HepG2 (cell line): ENCODE data around the gene RBM45. TPM values are rescaled to one million over a fixed set of nuclear protein-coding genes. Genes with fewer than 3 reads are reported as not detected.

Experiments used
- ATAC-seq: fragments of 200-7000 bp; cut with Tn5 transposase; 3 replicates; pipeline ENCODE4 v1.9.1; 2020; ENCODE audit warnings: mild to moderate bottlenecking, moderate library complexity
- BruUV-seq: library from RNA; stranded (reverse); fragments of 400-500 nt; replicated peaks from 2 replicates; lab custom pipeline; 2021; lab: Mats Ljungman, UMichigan
- CTCF ChIA-PET: fragments of 300-600 bp; formaldehyde crosslinking; extraction: SDS; loops from one replicate; lab custom pipeline; 2021; ENCODE audit warnings: low total read pairs, inconsistent platforms, low intra/inter-chr PET ratio; lab: Yijun Ruan, JAX
- POLR2A ChIA-PET: fragments of 350-600 bp; sonication (Branson Sonifier 250); formaldehyde crosslinking; loops from one replicate; lab custom pipeline; 2020; ENCODE audit warnings: antibody characterized with exemption, inconsistent platforms; lab: Yijun Ruan, JAX
- DNase-seq: peaks from one replicate; pipeline ENCODE4 v3.0.0-alpha.2; 2015; ENCODE audit warnings: low spot score
- FAIRE-seq: peaks from 3 replicates; lab custom pipeline; 2011; peaks lifted over from hg19 to GRCh38; lab: Jason Lieb, UNC
- H2AFZ ChIP-seq: one replicate; pipeline ENCODE4 v1.6.1; 2011; ENCODE audit warnings: low read length, inconsistent platforms
- H3K27ac ChIP-seq: fragments of 300-600 bp; 3 replicates; pipeline ENCODE4 v1.8.0; 2011; ENCODE audit warnings: mixed run types, mild to moderate bottlenecking, mixed read lengths, low read length, inconsistent platforms; ENCODE audit not compliant: insufficient read depth; ENCODE audit errors: extremely low read length
- H3K27me3 ChIP-seq, 2 experiments: fragments of 200-600 bp in 1 of 2; 2 replicates in 1 of 2; 3 replicates in 1 of 2; pipeline versions ENCODE4 v1.6.0 to v1.8.0; 2011; ENCODE audit warnings: low read length in 2 of 2, mild to moderate bottlenecking in 2 of 2, moderate library complexity in 2 of 2, inconsistent platforms in 1 of 2; ENCODE audit not compliant: insufficient read depth in 2 of 2, control insufficient read depth in 1 of 2
- H3K36me3 ChIP-seq, 2 experiments: fragments of 200-600 bp in 1 of 2; replicated peaks in 1 of 2; 2 replicates in 1 of 2; 3 replicates in 1 of 2; pipeline versions ENCODE4 v1.5.1 to v1.8.0; 2011; ENCODE audit warnings: low read length in 2 of 2, inconsistent platforms in 1 of 2; ENCODE audit not compliant: insufficient read depth in 2 of 2, control insufficient read depth in 1 of 2
- H3K4me1 ChIP-seq: 2 replicates; pipeline ENCODE4 v1.5.1; 2012; ENCODE audit warnings: low read length, inconsistent platforms; ENCODE audit not compliant: insufficient read depth
- H3K4me2 ChIP-seq: 2 replicates; pipeline ENCODE4 v1.6.0; 2011; ENCODE audit warnings: low read depth, low read length, inconsistent platforms
- H3K4me3 ChIP-seq, 3 experiments: fragments of 200-600 bp in 1 of 3; sonication (generic), shearing (Covaris generic) in 1 of 3; replicated peaks in 1 of 3; 2 replicates each; pipeline ENCODE4 v1.5.1; 2011 to 2016; ENCODE audit warnings: low read length in 3 of 3, inconsistent platforms in 2 of 3, low read depth in 2 of 3, mild to moderate bottlenecking in 2 of 3, control low read depth in 1 of 3, mixed read lengths in 1 of 3; ENCODE audit not compliant: insufficient read depth in 1 of 3
- H3K79me2 ChIP-seq: one replicate; pipeline ENCODE4 v1.6.1; 2011; ENCODE audit warnings: low read length, inconsistent platforms; ENCODE audit not compliant: insufficient read depth
- H3K9ac ChIP-seq: 2 replicates; pipeline ENCODE4 v1.6.0; 2011; ENCODE audit warnings: mild to moderate bottlenecking, low read depth, low read length, inconsistent platforms; ENCODE audit not compliant: insufficient read depth
- H3K9me3 ChIP-seq: 2 replicates; pipeline ENCODE4 v1.5.1; 2012; ENCODE audit warnings: mild to moderate bottlenecking, low read length
- H4K20me1 ChIP-seq: 2 replicates; pipeline ENCODE4 v1.6.0; 2011; ENCODE audit warnings: inconsistent platforms, mild to moderate bottlenecking, low read length, moderate library complexity; ENCODE audit not compliant: insufficient read depth
- CBX1 ChIP-seq: IDR thresholded peaks from one replicate; pipeline ENCODE4 v1.6.1; 2016; ENCODE audit warnings: antibody characterized with exemption, low read depth
- FOSL1 ChIP-seq: sonication (generic); formaldehyde crosslinking; IDR thresholded peaks from 2 replicates; pipeline ENCODE4 v1.9.0; 2021; ENCODE audit warnings: missing genetic modification reagents, borderline replicate concordance
- IKZF1 ChIP-seq: fragments of 450-650 bp; IDR thresholded peaks from 2 replicates; pipeline ENCODE4 v1.7.1; 2016
- ISX ChIP-seq: sonication (generic); formaldehyde crosslinking; conservative IDR thresholded peaks from 2 replicates; pipeline ENCODE4 v1.5.0; 2020; ENCODE audit warnings: missing genetic modification reagents
- ZBTB34 ChIP-seq: sonication (generic); formaldehyde crosslinking; IDR thresholded peaks from 2 replicates; pipeline ENCODE4 v1.8.0; 2022; ENCODE audit warnings: mild to moderate bottlenecking, missing genetic modification reagents
- ZNF713 ChIP-seq: sonication (generic); formaldehyde crosslinking; IDR thresholded peaks from 2 replicates; pipeline ENCODE4 v1.4.0; 2020; ENCODE audit warnings: mild to moderate bottlenecking, missing genetic modification reagents
- in situ Hi-C: cut with HindIII; loops from 2 replicates; pipeline ENCODE4 v1.10.0; 2017; ENCODE audit warnings: low pct_unique_long_range_greater_than_20kb; ENCODE audit not compliant: extremely low pct_ligation_motif_present
- intact Hi-C: fragments of 100-400 bp; cut with micrococcal nuclease; formaldehyde crosslinking; loops from one replicate; pipeline ENCODE4 v1.10.0; 2022; ENCODE audit not compliant: unreplicated experiment
- polyA plus RNA-seq, 8 experiments: library from polyadenylated mRNA; depleted of rRNA in 3 of 8; stranded (reverse) in 7 of 8; unstranded in 1 of 8; fragments of >200 nt; fragmentation: Illumina TruSeq in 4 of 8; extraction: Trizol in 4 of 8; gene quantifications; 2 replicates each; pipeline versions ENCODE4 v1.2.1 to v1.2.3, GENCODE V29; 2011 to 2016; ENCODE audit warnings: low read depth in 4 of 8, missing spikeins in 1 of 8, mixed read lengths in 1 of 8; ENCODE audit not compliant: insufficient read depth in 1 of 8
- total RNA-seq, 5 experiments: library from RNA; depleted of rRNA; stranded (reverse); fragments of >200 nt; fragmentation: Illumina TruSeq; extraction: Trizol; gene quantifications; 2 replicates each; pipeline ENCODE4 v1.2.3, GENCODE V29; 2016; ENCODE audit warnings: low read depth in 1 of 5
- TF ChIP-seq, protein P1 (sequence below): sonication (generic); formaldehyde crosslinking; conservative IDR thresholded peaks from 2 replicates; pipeline ENCODE4 v1.4.0; 2020; ENCODE audit warnings: missing genetic modification reagents
- TF ChIP-seq, protein P2 (sequence below): IDR thresholded peaks from 2 replicates; pipeline ENCODE4 v1.6.1; 2016; ENCODE audit warnings: low read depth, missing genetic modification reagents, missing compliant biosample characterization
- TF ChIP-seq, protein P3 (sequence below): sonication (generic); formaldehyde crosslinking; IDR thresholded peaks from 2 replicates; pipeline ENCODE4 v1.8.1; 2022; ENCODE audit warnings: mild to moderate bottlenecking, missing genetic modification reagents

Gene RBM45
- total and polyA plus RNA-seq, 2 of the 13 experiments (the other 11 are each of a cell fraction or from before 2014, with no cell fraction given) = 5.7 to 25.2 TPM

DNA sequence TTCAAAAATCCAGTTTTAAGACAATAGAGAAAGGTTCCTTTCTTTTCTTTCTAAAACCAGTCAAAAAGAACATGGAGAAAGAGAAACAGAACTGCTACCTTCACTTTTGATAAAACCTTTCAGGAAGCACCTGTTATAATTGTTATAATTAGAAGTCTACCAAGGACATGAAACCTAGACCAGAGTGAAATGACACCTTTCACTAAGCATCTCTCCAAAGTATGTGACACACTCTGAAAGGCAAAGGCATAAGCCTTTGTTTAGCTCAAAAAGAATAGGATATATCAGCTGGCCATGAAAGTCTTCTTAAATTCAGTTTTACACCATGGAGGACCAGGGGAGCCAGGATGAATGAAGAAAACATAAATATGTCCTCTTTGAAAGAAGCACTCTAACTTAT, 18.8 kb upstream of the RBM45 start:
- in situ Hi-C loops (no loop called here), intact Hi-C loops (no loop called here)
- no peak overlapping the region for H3K27ac ChIP-seq
- H3K9ac ChIP-seq = no peak overlapping the region
- no peak for FAIRE-seq
- TF ChIP-seq CBX1 (no peak), FOSL1 (CRISPR knock-in tag) (no peak), ZBTB34 (no peak), ISX (CRISPR knock-in tag) (no peak), IKZF1 (no peak), ZNF713 (CRISPR knock-in tag) (no peak)
- TF ChIP-seq, protein P1, sequence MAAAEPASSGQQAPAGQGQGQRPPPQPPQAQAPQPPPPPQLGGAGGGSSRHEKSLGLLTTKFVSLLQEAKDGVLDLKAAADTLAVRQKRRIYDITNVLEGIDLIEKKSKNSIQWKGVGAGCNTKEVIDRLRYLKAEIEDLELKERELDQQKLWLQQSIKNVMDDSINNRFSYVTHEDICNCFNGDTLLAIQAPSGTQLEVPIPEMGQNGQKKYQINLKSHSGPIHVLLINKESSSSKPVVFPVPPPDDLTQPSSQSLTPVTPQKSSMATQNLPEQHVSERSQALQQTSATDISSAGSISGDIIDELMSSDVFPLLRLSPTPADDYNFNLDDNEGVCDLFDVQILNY (CRISPR knock-in tag) = no peak
- TF ChIP-seq, protein P2, sequence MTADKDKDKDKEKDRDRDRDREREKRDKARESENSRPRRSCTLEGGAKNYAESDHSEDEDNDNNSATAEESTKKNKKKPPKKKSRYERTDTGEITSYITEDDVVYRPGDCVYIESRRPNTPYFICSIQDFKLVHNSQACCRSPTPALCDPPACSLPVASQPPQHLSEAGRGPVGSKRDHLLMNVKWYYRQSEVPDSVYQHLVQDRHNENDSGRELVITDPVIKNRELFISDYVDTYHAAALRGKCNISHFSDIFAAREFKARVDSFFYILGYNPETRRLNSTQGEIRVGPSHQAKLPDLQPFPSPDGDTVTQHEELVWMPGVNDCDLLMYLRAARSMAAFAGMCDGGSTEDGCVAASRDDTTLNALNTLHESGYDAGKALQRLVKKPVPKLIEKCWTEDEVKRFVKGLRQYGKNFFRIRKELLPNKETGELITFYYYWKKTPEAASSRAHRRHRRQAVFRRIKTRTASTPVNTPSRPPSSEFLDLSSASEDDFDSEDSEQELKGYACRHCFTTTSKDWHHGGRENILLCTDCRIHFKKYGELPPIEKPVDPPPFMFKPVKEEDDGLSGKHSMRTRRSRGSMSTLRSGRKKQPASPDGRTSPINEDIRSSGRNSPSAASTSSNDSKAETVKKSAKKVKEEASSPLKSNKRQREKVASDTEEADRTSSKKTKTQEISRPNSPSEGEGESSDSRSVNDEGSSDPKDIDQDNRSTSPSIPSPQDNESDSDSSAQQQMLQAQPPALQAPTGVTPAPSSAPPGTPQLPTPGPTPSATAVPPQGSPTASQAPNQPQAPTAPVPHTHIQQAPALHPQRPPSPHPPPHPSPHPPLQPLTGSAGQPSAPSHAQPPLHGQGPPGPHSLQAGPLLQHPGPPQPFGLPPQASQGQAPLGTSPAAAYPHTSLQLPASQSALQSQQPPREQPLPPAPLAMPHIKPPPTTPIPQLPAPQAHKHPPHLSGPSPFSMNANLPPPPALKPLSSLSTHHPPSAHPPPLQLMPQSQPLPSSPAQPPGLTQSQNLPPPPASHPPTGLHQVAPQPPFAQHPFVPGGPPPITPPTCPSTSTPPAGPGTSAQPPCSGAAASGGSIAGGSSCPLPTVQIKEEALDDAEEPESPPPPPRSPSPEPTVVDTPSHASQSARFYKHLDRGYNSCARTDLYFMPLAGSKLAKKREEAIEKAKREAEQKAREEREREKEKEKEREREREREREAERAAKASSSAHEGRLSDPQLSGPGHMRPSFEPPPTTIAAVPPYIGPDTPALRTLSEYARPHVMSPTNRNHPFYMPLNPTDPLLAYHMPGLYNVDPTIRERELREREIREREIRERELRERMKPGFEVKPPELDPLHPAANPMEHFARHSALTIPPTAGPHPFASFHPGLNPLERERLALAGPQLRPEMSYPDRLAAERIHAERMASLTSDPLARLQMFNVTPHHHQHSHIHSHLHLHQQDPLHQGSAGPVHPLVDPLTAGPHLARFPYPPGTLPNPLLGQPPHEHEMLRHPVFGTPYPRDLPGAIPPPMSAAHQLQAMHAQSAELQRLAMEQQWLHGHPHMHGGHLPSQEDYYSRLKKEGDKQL (CRISPR knock-in tag) = no peak
- TF ChIP-seq, protein P3, sequence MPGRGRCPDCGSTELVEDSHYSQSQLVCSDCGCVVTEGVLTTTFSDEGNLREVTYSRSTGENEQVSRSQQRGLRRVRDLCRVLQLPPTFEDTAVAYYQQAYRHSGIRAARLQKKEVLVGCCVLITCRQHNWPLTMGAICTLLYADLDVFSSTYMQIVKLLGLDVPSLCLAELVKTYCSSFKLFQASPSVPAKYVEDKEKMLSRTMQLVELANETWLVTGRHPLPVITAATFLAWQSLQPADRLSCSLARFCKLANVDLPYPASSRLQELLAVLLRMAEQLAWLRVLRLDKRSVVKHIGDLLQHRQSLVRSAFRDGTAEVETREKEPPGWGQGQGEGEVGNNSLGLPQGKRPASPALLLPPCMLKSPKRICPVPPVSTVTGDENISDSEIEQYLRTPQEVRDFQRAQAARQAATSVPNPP = no peak
- no peaks in the 10 kb centered on the region for H3K79me2 ChIP-seq
- DNase-seq = no peak
- CTCF ChIA-PET = no interaction called here
- no peaks in the 10 kb centered on the region for H3K36me3 ChIP-seq
- H3K4me2 ChIP-seq = no peak overlapping the region
- H4K20me1 ChIP-seq = no peaks in the 10 kb centered on the region
- no peak for ATAC-seq
- BruUV-seq = no TSS peak
- no peak overlapping the region for H2AFZ ChIP-seq
- H3K9me3 ChIP-seq = no peaks in the 10 kb centered on the region
- H3K4me3 ChIP-seq = no peak overlapping the region
- no peaks in the 10 kb centered on the region; a peak in 1 of 5 replicates for H3K27me3 ChIP-seq
- no peaks in the 10 kb centered on the region for H3K4me1 ChIP-seq
- POLR2A ChIA-PET = no interaction called here
